ENCODE results near the gene HOXB7. TPM values are rescaled to one million over a fixed set of nuclear protein-coding genes. Genes with fewer than 3 reads are reported as not detected.

Gene HOXB7
- polyA plus RNA-seq, 3 donors, result 48.5 to 52.0 (median 48.5) TPM

GRCh38 chr17:48615047-48615962, 4.5 kb upstream of the HOXB7 start, which contains the start of gene HOXB8:
Gene HOXB8, minus strand, starts transcription at chr17:48615292. Its CDS starts 588 bp downstream, at chr17:48614704.
- peak in 3 of 11 donors; percentile 58 to 63 (median 58) for DNase-seq (ENCODE audit: extremely low read depth in 1 of 11, low read depth in 9 of 11, low spot score in 4 of 11)

- DNase-seq (ENCODE audit: extremely low read depth in 1 of 11, low read depth in 9 of 11, low spot score in 4 of 11), result peak in 1 of 11 donors; percentile 31
These were observed 3.3 kb upstream of the HOXB7 start for GRCh38 chr17:48613862-48614694.

- DNase-seq (ENCODE audit: extremely low read depth in 1 of 11, low read depth in 9 of 11, low spot score in 4 of 11), result peak in 1 of 11 donors; percentile 40
These were observed 2.3 kb upstream of the HOXB7 start for GRCh38 chr17:48612854-48613691.

GRCh38 chr17:48612456-48612853, 1.6 kb upstream of the HOXB7 start:
- no peak for DNase-seq (ENCODE audit: extremely low read depth in 1 of 11, low read depth in 9 of 11, low spot score in 4 of 11)

- peak in 4 of 11 donors; percentile 81 to 90 (median 86) for DNase-seq (ENCODE audit: extremely low read depth in 1 of 11, low read depth in 9 of 11, low spot score in 4 of 11)
These were observed 1.1 kb upstream of the HOXB7 start for GRCh38 chr17:48611681-48612455.

GRCh38 chr17:48611213-48611612, 396 bp upstream of the HOXB7 start:
- no peak for DNase-seq (ENCODE audit: extremely low read depth in 1 of 11, low read depth in 9 of 11, low spot score in 4 of 11)

- no peak for DNase-seq (ENCODE audit: extremely low read depth in 1 of 11, low read depth in 9 of 11, low spot score in 4 of 11)
These were observed 997 bp downstream of the HOXB7 start for GRCh38 chr17:48609759-48610281.

GRCh38 chr17:48609033-48609432, 1.8 kb downstream of the HOXB7 start:
- DNase-seq (ENCODE audit: extremely low read depth in 1 of 11, low read depth in 9 of 11, low spot score in 4 of 11), result no peak

GRCh38 chr17:48608494-48608834, 2.4 kb downstream of the HOXB7 start:
- DNase-seq (ENCODE audit: extremely low read depth in 1 of 11, low read depth in 9 of 11, low spot score in 4 of 11), result no peak

- no peak for DNase-seq (ENCODE audit: extremely low read depth in 1 of 11, low read depth in 9 of 11, low spot score in 4 of 11)
These were observed 3.8 kb downstream of the HOXB7 start for GRCh38 chr17:48606892-48607614.

- DNase-seq (ENCODE audit: extremely low read depth in 1 of 11, low read depth in 9 of 11, low spot score in 4 of 11), result no peak
These were observed 4.6 kb downstream of the HOXB7 start for GRCh38 chr17:48605991-48606891.

- DNase-seq (ENCODE audit: extremely low read depth in 1 of 11, low read depth in 9 of 11, low spot score in 4 of 11), result no peak
These were observed 5.4 kb downstream of the HOXB7 start for GRCh38 chr17:48605409-48605919.

GRCh38 chr17:48604770-48605329, 6.0 kb downstream of the HOXB7 start, which contains the start of gene HOXB6:
Gene HOXB6, minus strand, starts transcription at chr17:48604986. Its CDS starts 6,836 bp downstream, at chr17:48598150.
- peak in 6 of 11 donors; percentile 81 to 91 (median 88) for DNase-seq (ENCODE audit: extremely low read depth in 1 of 11, low read depth in 9 of 11, low spot score in 4 of 11)

- no peak for DNase-seq (ENCODE audit: extremely low read depth in 1 of 11, low read depth in 9 of 11, low spot score in 4 of 11)
These were observed 6.7 kb downstream of the HOXB7 start for GRCh38 chr17:48603959-48604769.
